Lower lobe of right lung (tissue), 2 donors: Measurements from ENCODE around the gene PITX1. TPM values are rescaled to one million over a fixed set of nuclear protein-coding genes. Genes with fewer than 3 reads are reported as not detected.
"Not testable (repeated sequence)": the region's sequence is repeated elsewhere in the genome, so short reads cannot be mapped to it uniquely, and the experiment has no call there.

Source experiments
- ATAC-seq, 2 donors: fragments of 200-7000 bp; cut with Tn5 transposase; one replicate each; pipeline ENCODE4 v1.9.1; 2020 to 2022; ENCODE audit warnings: mild to moderate bottlenecking in 2 of 2, moderate library complexity in 2 of 2
- DNase-seq: peaks from one replicate; pipeline ENCODE4 v3.0.0-alpha.2; 2020
- H3K27ac ChIP-seq: fragments of 200-600 bp; one replicate; pipeline ENCODE4 v1.8.0; 2022
- H3K27me3 ChIP-seq: fragments of 200-600 bp; one replicate; pipeline ENCODE4 v1.8.0; 2022; ENCODE audit warnings: low read depth
- H3K36me3 ChIP-seq: fragments of 200-600 bp; one replicate; pipeline ENCODE4 v1.8.0; 2022; ENCODE audit warnings: mild to moderate bottlenecking
- H3K4me1 ChIP-seq: fragments of 200-600 bp; one replicate; pipeline ENCODE4 v1.8.0; 2022
- H3K4me3 ChIP-seq: fragments of 200-600 bp; one replicate; pipeline ENCODE4 v1.8.0; 2022; ENCODE audit warnings: mild to moderate bottlenecking
- H3K9me3 ChIP-seq: fragments of 200-600 bp; one replicate; pipeline ENCODE4 v1.8.0; 2022
- intact Hi-C: fragments of 100-400 bp; cut with DNase I; formaldehyde crosslinking; loops from one replicate; pipeline ENCODE4 v1.11.0; 2022
- total RNA-seq: library from RNA; stranded (reverse); fragmentation: NEBNext Ultra II Directional; extraction: Animal tissue kit (Norgen Biotek cat#: 25700); gene quantifications from one replicate; pipeline ENCODE4 v1.2.1, GENCODE V29; 2021
- TF ChIP-seq, protein P1 (sequence below): fragments of 200-600 bp; IDR thresholded peaks from one replicate; pipeline ENCODE4 v1.8.0; 2022; ENCODE audit warnings: antibody characterized with exemption, mild to moderate bottlenecking
- donor health status: DM: no; HTN: yes; CAD: no; lungs with severe emphysema.

Gene PITX1
- total RNA-seq, 1 donor from 2014 or later = 0.47 TPM

DNA sequence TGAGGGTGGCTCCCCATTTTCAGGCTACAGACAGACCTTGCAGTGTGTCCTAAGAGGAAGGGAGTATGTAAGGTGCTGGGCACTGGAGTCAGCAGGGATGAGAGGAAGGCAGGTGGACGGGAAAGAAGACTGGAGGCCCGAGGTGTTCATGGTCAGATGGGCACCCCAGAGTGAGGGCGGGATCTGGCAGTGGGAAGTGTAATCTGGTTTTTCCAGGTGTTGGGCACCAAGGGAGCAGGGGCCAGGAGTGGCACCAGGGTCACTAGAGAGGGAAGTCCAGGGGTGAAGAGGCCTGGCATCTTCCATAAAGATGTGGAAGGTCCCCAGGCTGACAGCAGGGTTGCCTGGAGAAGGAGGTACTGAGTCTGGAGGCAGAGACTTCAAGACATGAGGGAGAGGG lies 29.7 kb downstream of the PITX1 start:
- no peaks in the 10 kb centered on the region for H3K36me3 ChIP-seq

DNA sequence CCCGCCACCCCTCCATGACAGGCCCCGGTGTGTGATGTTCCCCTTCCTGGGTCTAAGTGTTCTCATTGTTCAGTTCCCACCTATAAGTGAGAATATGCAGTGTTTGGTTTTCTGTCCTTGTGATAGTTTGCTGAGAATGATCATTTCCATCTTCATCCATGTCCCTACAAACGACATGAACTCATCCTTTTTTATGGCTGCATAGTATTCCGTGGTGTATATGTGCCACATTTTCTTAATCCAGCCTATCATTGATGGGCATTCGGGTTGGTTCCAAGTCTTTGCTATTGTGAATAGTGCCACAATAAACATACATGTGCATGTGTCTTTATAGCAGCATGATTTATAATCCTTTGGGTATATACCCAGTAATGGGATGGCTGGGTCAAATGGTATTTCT lies 36.0 kb downstream of the PITX1 start:
- H3K9me3 ChIP-seq, H3K4me1 ChIP-seq, H3K36me3 ChIP-seq, H3K27me3 ChIP-seq, ATAC-seq, H3K27ac ChIP-seq, H3K4me3 ChIP-seq, intact Hi-C loops, DNase-seq: not testable (repeated sequence)

More for the DNA sequence above, 29.7 kb downstream of the PITX1 start:
- ATAC-seq = no peak
- DNase-seq = no peak
- Histone ChIP-seq H3K27me3 (no peaks in the 10 kb centered on the region), H3K4me3 (no peak overlapping the region), H3K27ac (no peak overlapping the region), H3K9me3 (no peaks in the 10 kb centered on the region), H3K4me1 (no peaks in the 10 kb centered on the region)
- intact Hi-C loops = no loop called here
- TF ChIP-seq, protein P1, sequence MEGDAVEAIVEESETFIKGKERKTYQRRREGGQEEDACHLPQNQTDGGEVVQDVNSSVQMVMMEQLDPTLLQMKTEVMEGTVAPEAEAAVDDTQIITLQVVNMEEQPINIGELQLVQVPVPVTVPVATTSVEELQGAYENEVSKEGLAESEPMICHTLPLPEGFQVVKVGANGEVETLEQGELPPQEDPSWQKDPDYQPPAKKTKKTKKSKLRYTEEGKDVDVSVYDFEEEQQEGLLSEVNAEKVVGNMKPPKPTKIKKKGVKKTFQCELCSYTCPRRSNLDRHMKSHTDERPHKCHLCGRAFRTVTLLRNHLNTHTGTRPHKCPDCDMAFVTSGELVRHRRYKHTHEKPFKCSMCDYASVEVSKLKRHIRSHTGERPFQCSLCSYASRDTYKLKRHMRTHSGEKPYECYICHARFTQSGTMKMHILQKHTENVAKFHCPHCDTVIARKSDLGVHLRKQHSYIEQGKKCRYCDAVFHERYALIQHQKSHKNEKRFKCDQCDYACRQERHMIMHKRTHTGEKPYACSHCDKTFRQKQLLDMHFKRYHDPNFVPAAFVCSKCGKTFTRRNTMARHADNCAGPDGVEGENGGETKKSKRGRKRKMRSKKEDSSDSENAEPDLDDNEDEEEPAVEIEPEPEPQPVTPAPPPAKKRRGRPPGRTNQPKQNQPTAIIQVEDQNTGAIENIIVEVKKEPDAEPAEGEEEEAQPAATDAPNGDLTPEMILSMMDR = no peak

DNA sequence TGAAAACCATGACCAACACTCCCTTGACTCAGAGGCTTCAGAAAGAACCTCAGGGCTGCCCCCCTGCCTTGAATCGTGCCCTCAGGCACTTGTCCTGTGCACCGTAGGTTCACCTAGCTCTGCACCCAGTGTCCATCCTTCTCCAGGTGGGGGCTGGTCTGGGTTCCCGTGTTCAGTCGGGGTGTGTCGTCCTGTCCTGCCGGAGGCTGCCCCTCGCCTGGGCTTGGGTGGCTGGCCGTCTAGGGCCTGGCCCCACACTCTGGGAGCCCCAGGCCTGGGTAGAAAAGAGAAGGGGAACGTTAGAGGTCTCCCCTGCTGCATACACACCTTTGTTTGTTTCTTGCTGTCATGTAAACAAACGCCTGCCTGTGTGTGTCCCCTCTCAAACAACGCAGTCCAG lies 37.0 kb downstream of the PITX1 start:
- Histone ChIP-seq H3K4me3 (no peak overlapping the region), H3K27me3 (no peaks in the 10 kb centered on the region), H3K4me1 (no peaks in the 10 kb centered on the region), H3K9me3 (no peaks in the 10 kb centered on the region), H3K36me3 (no peaks in the 10 kb centered on the region), H3K27ac (no peak overlapping the region)
- no peak for DNase-seq
- intact Hi-C loops = no loop called here
- TF ChIP-seq, protein P1 = no peak
- peak in 1 of 2 donors; percentile 38 for ATAC-seq

DNA sequence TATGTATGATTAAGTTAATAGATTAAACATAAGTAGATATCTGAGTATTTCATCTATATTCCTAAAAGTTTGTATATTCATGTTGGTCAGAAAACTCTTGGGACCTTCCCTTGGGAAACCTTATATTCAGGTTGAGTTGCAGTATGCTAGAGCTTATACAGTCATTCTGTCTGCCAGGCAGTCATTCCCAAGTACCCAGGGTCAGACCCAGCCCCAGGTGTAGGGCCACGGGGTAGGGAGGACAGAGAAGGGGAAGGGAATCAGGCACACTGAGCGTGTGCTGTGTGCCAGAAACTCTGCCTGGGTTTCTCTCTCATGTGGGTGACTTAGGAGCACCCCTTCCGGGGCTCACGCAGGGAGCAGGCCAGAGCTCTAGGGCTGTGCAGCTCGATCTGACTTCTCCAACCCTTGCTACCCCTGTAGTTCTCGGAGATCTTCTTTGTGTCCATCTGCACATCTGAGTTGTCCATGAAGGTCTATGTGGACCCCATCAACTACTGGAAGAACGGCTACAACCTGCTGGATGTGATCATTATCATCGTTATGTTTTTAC lies 38.1 kb downstream of the PITX1 start:
- Histone ChIP-seq H3K4me3 (no peak overlapping the region), H3K27ac (no peak overlapping the region), H3K9me3 (no peaks in the 10 kb centered on the region), H3K27me3 (no peaks in the 10 kb centered on the region), H3K36me3 (no peaks in the 10 kb centered on the region), H3K4me1 (no peaks in the 10 kb centered on the region)
- intact Hi-C loops = no loop called here
- no peak for DNase-seq
- ATAC-seq = peak in 1 of 2 donors; percentile 23
- TF ChIP-seq, protein P1 = no peak

DNA sequence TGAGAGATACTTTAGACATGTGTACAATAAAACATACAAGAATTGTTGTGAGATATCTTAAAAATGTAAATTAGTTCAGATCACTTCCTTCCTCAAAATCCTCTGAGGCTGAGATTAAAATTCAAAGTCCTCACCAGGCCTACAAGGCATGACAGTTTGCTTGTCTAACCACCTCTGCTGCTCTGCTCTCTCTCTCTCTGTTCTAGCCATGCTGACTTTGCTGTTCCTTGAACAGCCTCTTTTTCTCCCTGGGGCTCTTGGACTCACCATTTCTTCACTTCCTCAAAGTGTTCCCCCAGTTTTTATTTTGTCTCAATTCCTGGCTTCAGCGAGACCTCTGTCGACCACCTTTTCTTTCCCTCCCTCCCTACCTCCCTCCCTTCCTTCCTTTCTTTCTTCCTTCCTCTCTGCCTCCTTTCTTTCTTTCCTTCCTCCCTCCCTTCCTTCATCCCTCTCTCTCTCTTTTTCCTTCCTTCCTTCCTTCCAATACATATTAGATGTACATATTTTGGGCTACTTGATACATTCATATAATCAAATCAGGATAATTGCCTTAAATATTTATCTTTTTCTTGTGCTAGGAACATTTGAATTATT lies 39.4 kb downstream of the PITX1 start:
- Histone ChIP-seq H3K4me3 (no peak overlapping the region), H3K36me3 (no peaks in the 10 kb centered on the region), H3K4me1 (no peaks in the 10 kb centered on the region), H3K9me3 (no peaks in the 10 kb centered on the region), H3K27ac (no peak overlapping the region), H3K27me3 (no peaks in the 10 kb centered on the region)
- DNase-seq (no peak), ATAC-seq (no peak)
- TF ChIP-seq, protein P1 = no peak
- intact Hi-C loops = no loop called here

DNA sequence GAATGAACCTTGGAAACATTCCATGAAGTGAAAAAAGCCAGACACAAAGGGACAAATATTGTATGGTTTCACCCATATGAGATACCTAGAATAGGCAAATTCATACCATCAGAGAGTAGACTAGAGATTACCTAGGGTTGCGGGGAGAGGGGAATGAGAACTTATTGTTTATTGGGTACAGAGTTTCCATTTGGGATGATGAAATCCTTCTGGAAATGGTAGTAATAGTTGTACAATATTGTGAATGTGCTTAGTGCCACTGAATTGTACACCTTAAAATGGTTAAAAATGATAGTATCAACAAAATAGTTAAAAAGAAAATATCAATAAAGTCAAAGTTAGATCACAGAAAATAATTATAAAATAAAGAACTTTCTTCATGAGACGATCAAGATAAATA lies 40.9 kb downstream of the PITX1 start:
- intact Hi-C loops = no loop called here
- Histone ChIP-seq H3K4me3 (no peak overlapping the region), H3K4me1 (no peaks in the 10 kb centered on the region), H3K36me3 (no peaks in the 10 kb centered on the region), H3K9me3 (no peaks in the 10 kb centered on the region), H3K27me3 (no peaks in the 10 kb centered on the region), H3K27ac (no peak overlapping the region)
- DNase-seq (no peak), ATAC-seq (no peak)
- TF ChIP-seq, protein P1 = no peak
